Liver (tissue), 9 donors: ENCODE measurements around the gene ATXN10. TPM values are rescaled to one million over a fixed set of nuclear protein-coding genes. Genes with fewer than 3 reads are reported as not detected.

Experiments
- DNase-seq: peaks from one replicate; pipeline ENCODE4 v3.0.0-alpha.2; 2017; ENCODE audit warnings: low spot score
- H3K27ac ChIP-seq, 2 donors: one replicate each; pipeline ENCODE4 v1.7.0; 2013; ENCODE audit warnings: inconsistent platforms in 2 of 2, low read length in 2 of 2, control low read depth in 1 of 2, low read depth in 1 of 2, mild to moderate bottlenecking in 1 of 2
- H3K27me3 ChIP-seq, 4 donors: one replicate each; pipeline versions ENCODE4 v1.6.1 to v1.7.0; 2013; ENCODE audit warnings: low read length in 3 of 4, inconsistent platforms in 1 of 4, mild to moderate bottlenecking in 1 of 4, moderate library complexity in 1 of 4; ENCODE audit not compliant: control insufficient read depth in 4 of 4, insufficient read depth in 4 of 4
- H3K36me3 ChIP-seq, 4 donors: one replicate each; pipeline versions ENCODE4 v1.6.1 to v1.7.0; 2013; ENCODE audit warnings: low read length in 3 of 4, mild to moderate bottlenecking in 3 of 4, low read depth in 1 of 4, moderate library complexity in 1 of 4; ENCODE audit not compliant: control insufficient read depth in 4 of 4, insufficient read depth in 3 of 4
- H3K4me1 ChIP-seq, 4 donors: one replicate each; pipeline versions ENCODE4 v1.6.1 to v1.7.0; 2013; ENCODE audit warnings: low read length in 3 of 4, mild to moderate bottlenecking in 3 of 4, moderate library complexity in 1 of 4; ENCODE audit not compliant: control insufficient read depth in 4 of 4, insufficient read depth in 4 of 4
- H3K4me3 ChIP-seq, 3 donors: one replicate each; pipeline versions ENCODE4 v1.6.1 to v1.7.0; 2013; ENCODE audit warnings: low read length in 3 of 3, control low read depth in 1 of 3, low read depth in 1 of 3, mild to moderate bottlenecking in 1 of 3
- H3K9ac ChIP-seq, 2 donors: one replicate each; pipeline ENCODE4 v1.7.0; 2013; ENCODE audit warnings: low read length in 2 of 2, mild to moderate bottlenecking in 2 of 2, moderate library complexity in 2 of 2, control low read depth in 1 of 2, low read depth in 1 of 2
- H3K9me3 ChIP-seq, 4 donors: one replicate each; pipeline versions ENCODE4 v1.6.1 to v1.7.0; 2013; ENCODE audit warnings: low read length in 3 of 4; ENCODE audit not compliant: control insufficient read depth in 4 of 4
- EGR1 ChIP-seq, 2 donors: IDR thresholded peaks; 2 replicates each; pipeline ENCODE4 v1.6.1; 2016 to 2018; ENCODE audit warnings: antibody characterized with exemption in 2 of 2, low read depth in 2 of 2
- FOXA1 ChIP-seq: IDR thresholded peaks from 2 replicates; pipeline ENCODE4 v1.6.1; 2016; ENCODE audit warnings: antibody characterized with exemption
- FOXA2 ChIP-seq: IDR thresholded peaks from 2 replicates; pipeline ENCODE4 v1.6.1; 2016; ENCODE audit warnings: antibody characterized with exemption
- GABPA ChIP-seq, 2 donors: IDR thresholded peaks in 1 of 2; conservative IDR thresholded peaks in 1 of 2; 2 replicates each; pipeline ENCODE4 v1.6.1; 2016; ENCODE audit warnings: antibody characterized with exemption in 2 of 2, mild to moderate bottlenecking in 1 of 2, moderate library complexity in 1 of 2
- HNF4A ChIP-seq, 2 donors: conservative IDR thresholded peaks; 2 replicates each; pipeline ENCODE4 v1.6.1; 2016; ENCODE audit warnings: antibody characterized with exemption in 2 of 2, mild to moderate bottlenecking in 2 of 2
- HNF4G ChIP-seq: IDR thresholded peaks from 2 replicates; pipeline ENCODE4 v1.6.1; 2016; ENCODE audit warnings: antibody characterized with exemption
- JUND ChIP-seq, 2 donors: IDR thresholded peaks; 2 replicates each; pipeline ENCODE4 v1.6.1; 2016; ENCODE audit warnings: antibody characterized with exemption in 2 of 2
- NR2F2 ChIP-seq: IDR thresholded peaks from 2 replicates; pipeline ENCODE4 v1.6.1; 2016; ENCODE audit warnings: antibody characterized with exemption
- RAD21 ChIP-seq, 2 donors: IDR thresholded peaks; 2 replicates each; pipeline ENCODE4 v1.6.1; 2016; ENCODE audit warnings: antibody characterized with exemption in 2 of 2, mild to moderate bottlenecking in 2 of 2
- RXRA ChIP-seq, 2 donors: IDR thresholded peaks; 2 replicates each; pipeline ENCODE4 v1.6.1; 2017 to 2018; ENCODE audit warnings: antibody characterized with exemption in 2 of 2, mild to moderate bottlenecking in 1 of 2
- SP1 ChIP-seq: IDR thresholded peaks from 2 replicates; pipeline ENCODE4 v1.6.1; 2018; ENCODE audit warnings: antibody characterized with exemption, mild to moderate bottlenecking
- TAF1 ChIP-seq: conservative IDR thresholded peaks from 2 replicates; pipeline ENCODE4 v1.6.1; 2016; ENCODE audit warnings: antibody characterized with exemption, mild to moderate bottlenecking
- YY1 ChIP-seq: IDR thresholded peaks from 2 replicates; pipeline ENCODE4 v1.6.1; 2016; ENCODE audit warnings: antibody characterized with exemption, mild to moderate bottlenecking
- ZBTB33 ChIP-seq: IDR thresholded peaks from 2 replicates; pipeline ENCODE4 v1.6.1; 2016; ENCODE audit warnings: antibody characterized with exemption
- WGBS: extraction: QIAGEN DNeasy Blood & Tissue Kit; methylation state at CpG from one replicate; pipeline ENCODE4 v1.1.7; 2013; 5-methylcytosine and 5-hydroxymethylcytosine counted together
- polyA plus RNA-seq, 2 donors: library from polyadenylated mRNA; stranded (reverse) in 1 of 2; unstranded in 1 of 2; fragments of 200-250 nt in 1 of 2; fragments of >200 nt in 1 of 2; fragmentation: Nextera tagmentation in 1 of 2; extraction: Ambion mirVana in 1 of 2; gene quantifications; one replicate each; pipeline versions ENCODE4 v1.2.1 to v1.2.3, GENCODE V29; 2013 to 2015
- total RNA-seq, 2 donors: library from RNA; depleted of rRNA; stranded (reverse); fragments of >200 nt; gene quantifications; one replicate each; pipeline ENCODE4 v1.2.3, GENCODE V29; 2014
- TF ChIP-seq, protein P1 (sequence below): fragments of 150-350 bp; IDR thresholded peaks from 2 replicates; pipeline ENCODE4 v1.5.1; 2017; ENCODE audit warnings: improper control_type of control experiment, low read depth, low read length; ENCODE audit not compliant: missing input control
- TF ChIP-seq, protein P2 (sequence below): IDR thresholded peaks from 2 replicates; pipeline ENCODE4 v1.6.1; 2016; ENCODE audit warnings: antibody characterized with exemption
- TF ChIP-seq, protein P3 (sequence below): IDR thresholded peaks from 2 replicates; pipeline ENCODE4 v1.6.1; 2016; ENCODE audit warnings: antibody characterized with exemption, mild to moderate bottlenecking
- TF ChIP-seq, protein P4 (sequence below): IDR thresholded peaks from 2 replicates; pipeline ENCODE4 v1.6.1; 2016; ENCODE audit warnings: antibody characterized with exemption
- donor health status: healthy.
- donor health status: healthy.
- donor health status: healthy.
- donor health status: healthy.
- donor health status: healthy.

The ATXN10 gene
- total and polyA plus RNA-seq, 4 donors: 34.9 to 100 (median 69.7) TPM

DNA sequence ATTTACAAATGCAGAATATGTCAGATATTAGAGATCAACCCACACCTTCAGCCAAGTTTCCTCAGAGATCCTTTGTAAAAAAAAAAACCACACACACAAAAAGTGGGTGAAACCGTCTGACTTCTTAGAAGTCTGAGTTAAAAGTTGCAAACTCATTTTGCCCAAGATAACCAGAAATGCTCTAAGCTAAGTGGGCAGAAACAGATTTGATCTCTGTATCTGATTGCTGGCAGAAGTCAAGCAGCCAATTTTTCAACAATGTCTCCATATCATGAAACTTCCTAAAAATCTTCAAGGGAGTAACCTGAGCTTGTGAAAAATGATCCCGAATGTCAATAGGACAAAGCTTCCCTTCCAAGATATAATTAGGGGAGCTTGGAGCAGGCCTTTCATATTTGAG is 28.6 kb upstream of the ATXN10 start:
- H3K27me3 ChIP-seq: no peaks in the 10 kb centered on the region
- no peak overlapping the region for H3K27ac ChIP-seq
- H3K9ac ChIP-seq: no peak overlapping the region
- DNase-seq: no peak
- no peak for TF ChIP-seq ZBTB33
- no peak for TF ChIP-seq TAF1
- TF ChIP-seq NR2F2: no peak
- no peak for TF ChIP-seq YY1
- no peak for TF ChIP-seq FOXA1
- TF ChIP-seq RXRA (IDR thresholded peaks at IDR 0.05): no peak
- no peak for TF ChIP-seq HNF4A (conservative IDR thresholded peaks at IDR 0.05)
- TF ChIP-seq EGR1 (IDR thresholded peaks at IDR 0.05; ENCODE audit: low read depth in 2 of 2): no peak
- no peak for TF ChIP-seq FOXA2
- TF ChIP-seq, protein P1, sequence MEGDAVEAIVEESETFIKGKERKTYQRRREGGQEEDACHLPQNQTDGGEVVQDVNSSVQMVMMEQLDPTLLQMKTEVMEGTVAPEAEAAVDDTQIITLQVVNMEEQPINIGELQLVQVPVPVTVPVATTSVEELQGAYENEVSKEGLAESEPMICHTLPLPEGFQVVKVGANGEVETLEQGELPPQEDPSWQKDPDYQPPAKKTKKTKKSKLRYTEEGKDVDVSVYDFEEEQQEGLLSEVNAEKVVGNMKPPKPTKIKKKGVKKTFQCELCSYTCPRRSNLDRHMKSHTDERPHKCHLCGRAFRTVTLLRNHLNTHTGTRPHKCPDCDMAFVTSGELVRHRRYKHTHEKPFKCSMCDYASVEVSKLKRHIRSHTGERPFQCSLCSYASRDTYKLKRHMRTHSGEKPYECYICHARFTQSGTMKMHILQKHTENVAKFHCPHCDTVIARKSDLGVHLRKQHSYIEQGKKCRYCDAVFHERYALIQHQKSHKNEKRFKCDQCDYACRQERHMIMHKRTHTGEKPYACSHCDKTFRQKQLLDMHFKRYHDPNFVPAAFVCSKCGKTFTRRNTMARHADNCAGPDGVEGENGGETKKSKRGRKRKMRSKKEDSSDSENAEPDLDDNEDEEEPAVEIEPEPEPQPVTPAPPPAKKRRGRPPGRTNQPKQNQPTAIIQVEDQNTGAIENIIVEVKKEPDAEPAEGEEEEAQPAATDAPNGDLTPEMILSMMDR: no peak
- no peak for TF ChIP-seq GABPA (IDR thresholded peaks at IDR 0.05 in 1 of 2, conservative IDR thresholded peaks at IDR 0.05 in 1 of 2)
- TF ChIP-seq HNF4G: no peak
- TF ChIP-seq, protein P2, sequence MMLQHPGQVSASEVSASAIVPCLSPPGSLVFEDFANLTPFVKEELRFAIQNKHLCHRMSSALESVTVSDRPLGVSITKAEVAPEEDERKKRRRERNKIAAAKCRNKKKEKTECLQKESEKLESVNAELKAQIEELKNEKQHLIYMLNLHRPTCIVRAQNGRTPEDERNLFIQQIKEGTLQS: no peak
- TF ChIP-seq SP1: no peak
- 67% methylated on average over 2 of the region's 2 CpGs for WGBS
- no peaks in the 10 kb centered on the region for H3K9me3 ChIP-seq
- no peaks in the 10 kb centered on the region for H3K36me3 ChIP-seq
- no peak overlapping the region for H3K4me3 ChIP-seq
- H3K4me1 ChIP-seq: peaks cover 0 to 6% (median 0%) of the 10 kb centered on the region in 4 donors

GRCh38 chr22:45644714-45645113 is 26.9 kb upstream of the ATXN10 start:
- H3K4me3 ChIP-seq: no peak overlapping the region
- no peak overlapping the region for H3K9ac ChIP-seq
- no peak overlapping the region for H3K27ac ChIP-seq
- H3K36me3 ChIP-seq: no peaks in the 10 kb centered on the region
- TF ChIP-seq RAD21 (IDR thresholded peaks at IDR 0.05) (no peak), FOXA2 (no peak), EGR1 (IDR thresholded peaks at IDR 0.05; ENCODE audit: low read depth in 2 of 2) (no peak), ZBTB33 (no peak), HNF4G (no peak), YY1 (no peak), JUND (IDR thresholded peaks at IDR 0.05) (no peak), HNF4A (conservative IDR thresholded peaks at IDR 0.05) (no peak), FOXA1 (no peak), SP1 (no peak), RXRA (IDR thresholded peaks at IDR 0.05) (no peak), TAF1 (no peak)
- TF ChIP-seq, protein P3, sequence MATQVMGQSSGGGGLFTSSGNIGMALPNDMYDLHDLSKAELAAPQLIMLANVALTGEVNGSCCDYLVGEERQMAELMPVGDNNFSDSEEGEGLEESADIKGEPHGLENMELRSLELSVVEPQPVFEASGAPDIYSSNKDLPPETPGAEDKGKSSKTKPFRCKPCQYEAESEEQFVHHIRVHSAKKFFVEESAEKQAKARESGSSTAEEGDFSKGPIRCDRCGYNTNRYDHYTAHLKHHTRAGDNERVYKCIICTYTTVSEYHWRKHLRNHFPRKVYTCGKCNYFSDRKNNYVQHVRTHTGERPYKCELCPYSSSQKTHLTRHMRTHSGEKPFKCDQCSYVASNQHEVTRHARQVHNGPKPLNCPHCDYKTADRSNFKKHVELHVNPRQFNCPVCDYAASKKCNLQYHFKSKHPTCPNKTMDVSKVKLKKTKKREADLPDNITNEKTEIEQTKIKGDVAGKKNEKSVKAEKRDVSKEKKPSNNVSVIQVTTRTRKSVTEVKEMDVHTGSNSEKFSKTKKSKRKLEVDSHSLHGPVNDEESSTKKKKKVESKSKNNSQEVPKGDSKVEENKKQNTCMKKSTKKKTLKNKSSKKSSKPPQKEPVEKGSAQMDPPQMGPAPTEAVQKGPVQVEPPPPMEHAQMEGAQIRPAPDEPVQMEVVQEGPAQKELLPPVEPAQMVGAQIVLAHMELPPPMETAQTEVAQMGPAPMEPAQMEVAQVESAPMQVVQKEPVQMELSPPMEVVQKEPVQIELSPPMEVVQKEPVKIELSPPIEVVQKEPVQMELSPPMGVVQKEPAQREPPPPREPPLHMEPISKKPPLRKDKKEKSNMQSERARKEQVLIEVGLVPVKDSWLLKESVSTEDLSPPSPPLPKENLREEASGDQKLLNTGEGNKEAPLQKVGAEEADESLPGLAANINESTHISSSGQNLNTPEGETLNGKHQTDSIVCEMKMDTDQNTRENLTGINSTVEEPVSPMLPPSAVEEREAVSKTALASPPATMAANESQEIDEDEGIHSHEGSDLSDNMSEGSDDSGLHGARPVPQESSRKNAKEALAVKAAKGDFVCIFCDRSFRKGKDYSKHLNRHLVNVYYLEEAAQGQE: no peak
- TF ChIP-seq, protein P2: no peak
- TF ChIP-seq, protein P1: no peak
- TF ChIP-seq, protein P4, sequence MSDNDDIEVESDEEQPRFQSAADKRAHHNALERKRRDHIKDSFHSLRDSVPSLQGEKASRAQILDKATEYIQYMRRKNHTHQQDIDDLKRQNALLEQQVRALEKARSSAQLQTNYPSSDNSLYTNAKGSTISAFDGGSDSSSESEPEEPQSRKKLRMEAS: no peak
- no peaks in the 10 kb centered on the region for H3K9me3 ChIP-seq
- no peaks in the 10 kb centered on the region for H3K27me3 ChIP-seq
- 73% methylated on average over 12 of the region's 12 CpGs for WGBS
- peaks cover 0 to 6% (median 0%) of the 10 kb centered on the region in 4 donors for H3K4me1 ChIP-seq
- no peak for DNase-seq
